Adipose tissue (tissue), 3 donors: ENCODE results near the gene EDC3. TPM values are rescaled to one million over a fixed set of nuclear protein-coding genes. Genes with fewer than 3 reads are reported as not detected.
A peak's percentile ranks its signal among the peaks of the same experiment; 100 is the strongest.

Experiments
- H3K27ac ChIP-seq: one replicate; pipeline ENCODE4 v1.5.1; 2013; ENCODE audit warnings: low read depth, low read length
- WGBS, 3 donors: extraction: QIAGEN DNeasy Blood & Tissue Kit; methylation state at CpG; one replicate each; pipeline ENCODE4 v1.1.7; 2013; 5-methylcytosine and 5-hydroxymethylcytosine counted together
- polyA plus RNA-seq, 3 donors: library from polyadenylated mRNA; stranded (reverse); fragments of 200-250 nt; gene quantifications; one replicate each; pipeline ENCODE4 v1.2.3, GENCODE V29; 2013
- donor health status: healthy with polysubstance abuse.
- donor health status: Bipolar disorder and iron deficiency.
- donor health status: healthy.

Gene EDC3
- polyA plus RNA-seq, 3 donors = 8.4 to 16.2 (median 13.4) TPM

DNA sequence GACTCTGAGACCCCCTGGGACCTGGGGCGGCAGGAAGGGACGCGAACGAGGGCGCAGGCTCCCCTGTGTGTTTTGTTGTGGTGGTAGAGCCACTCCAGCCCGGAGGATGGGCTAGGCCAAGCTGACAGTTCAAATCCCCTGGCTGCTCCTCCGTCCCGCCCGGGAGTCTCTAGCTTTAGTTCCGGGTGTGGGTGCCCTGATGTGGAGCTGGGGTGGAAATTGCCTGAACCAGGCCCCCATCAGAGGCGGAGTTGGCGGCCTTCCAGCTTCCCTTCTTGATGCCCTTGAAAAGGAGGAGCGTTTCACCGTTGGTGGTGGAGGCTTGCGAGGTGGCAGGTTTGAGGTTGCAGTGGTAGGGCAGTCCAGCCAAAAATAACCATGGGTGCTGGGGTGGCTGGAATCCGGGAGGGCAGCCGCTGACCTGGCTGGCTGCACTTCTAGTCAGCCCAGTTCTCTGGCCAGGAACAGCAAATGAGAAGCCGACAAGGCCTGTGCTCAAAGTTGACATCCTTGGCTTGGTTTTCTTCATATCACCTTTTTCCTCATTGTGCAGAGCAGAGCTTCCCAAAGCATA is 79.4 kb downstream of the EDC3 start:
- H3K27ac ChIP-seq = peak overlapping the region; percentile 96
- 0 to 3% (median 1%) methylated on average over 18 of the region's 18 CpGs for WGBS, 3 donors

DNA sequence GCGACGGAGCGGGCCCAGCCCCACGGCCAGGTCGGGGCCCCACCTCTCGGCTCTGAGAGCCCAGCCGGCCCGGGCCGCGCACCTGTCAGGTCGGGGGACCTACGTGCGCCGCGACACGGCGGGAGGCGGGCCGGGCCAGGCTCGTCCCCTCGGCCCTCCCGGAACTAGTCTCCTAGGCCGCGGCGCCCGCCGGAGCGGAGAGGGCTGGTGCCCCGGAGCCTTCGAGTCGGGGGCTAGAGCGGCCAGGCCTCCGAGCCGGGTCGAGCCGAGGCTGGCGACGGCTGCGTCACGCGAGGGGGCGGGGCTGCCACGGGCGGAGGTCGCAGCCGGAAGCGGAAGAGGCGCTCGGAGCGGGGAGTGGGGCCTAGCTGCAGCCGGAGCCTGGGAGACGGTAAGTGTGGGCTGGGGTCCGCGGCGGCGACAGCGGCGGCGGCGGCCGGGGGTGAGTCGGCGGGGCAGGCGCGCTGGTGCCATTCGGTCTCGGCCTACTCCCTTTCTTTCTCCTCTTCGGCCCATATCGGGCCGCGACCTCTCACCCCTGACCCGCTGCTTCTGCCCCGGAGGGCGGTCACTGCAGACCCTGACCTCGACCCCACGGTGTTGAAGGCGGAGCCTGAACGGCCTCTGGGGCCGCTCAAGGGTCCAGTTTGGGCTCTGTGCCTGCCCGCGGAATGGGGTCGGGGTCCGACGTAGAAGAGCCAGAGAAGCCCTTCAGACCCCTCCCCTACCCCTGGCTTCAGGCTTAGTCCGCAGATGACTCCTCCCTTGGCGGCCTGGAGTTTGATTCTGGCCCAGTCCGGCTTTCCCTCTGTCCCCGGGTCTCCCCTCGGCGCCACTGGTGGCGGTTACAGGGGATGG is 80.1 kb downstream of the EDC3 start, which contains the start of gene CLK3:
CLK3 (plus strand) TSS at position 329 of the 858 bp plus-strand sequence. CDS start 3,361 bp downstream, outside the sequence.
- peak within 1 kb of the TSS; percentile 96 for H3K27ac ChIP-seq
- 0% methylated on average over 69 to 91 of the region's 91 CpGs for WGBS, 3 donors

DNA sequence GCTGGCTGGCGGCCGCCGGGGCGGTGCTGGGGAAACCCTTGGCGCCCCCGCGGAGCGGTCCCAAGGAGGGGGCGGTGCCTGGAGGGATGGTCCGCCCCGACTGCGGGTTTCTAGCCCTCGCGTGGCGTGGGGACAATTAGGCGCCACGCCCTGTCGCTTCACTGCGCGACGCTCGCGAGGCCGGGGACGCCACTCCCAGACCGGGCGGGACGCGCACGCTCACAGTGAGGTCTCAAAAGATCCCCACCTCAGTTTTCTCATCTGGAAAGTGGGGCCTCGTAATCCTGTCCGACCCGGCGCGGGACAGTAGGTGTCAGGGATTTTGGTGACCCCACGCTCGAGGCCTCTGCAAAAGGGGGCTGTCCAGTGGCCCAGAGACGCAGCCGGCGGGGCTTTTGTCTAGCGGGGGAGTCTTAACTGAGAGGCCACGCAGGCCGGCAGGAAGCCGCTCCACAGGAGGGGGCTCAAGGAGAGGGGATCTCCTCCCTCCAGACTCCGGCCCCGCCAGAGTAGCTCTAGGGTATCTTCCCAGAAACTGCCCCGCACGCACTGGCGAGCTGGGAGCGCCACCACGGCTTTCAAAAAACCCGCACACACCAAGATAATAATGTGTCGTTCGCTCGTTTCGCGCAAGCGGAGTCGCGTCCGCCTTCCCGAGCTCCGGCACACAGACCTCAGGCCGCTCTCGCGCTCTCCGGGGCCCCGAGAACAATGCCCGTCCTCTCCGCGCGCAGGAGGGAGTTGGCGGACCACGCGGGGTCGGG is 80.9 kb downstream of the EDC3 start:
- WGBS, 3 donors = 0% methylated on average over 69 to 76 of the region's 76 CpGs
- peak overlapping the region; percentile 59 for H3K27ac ChIP-seq

DNA sequence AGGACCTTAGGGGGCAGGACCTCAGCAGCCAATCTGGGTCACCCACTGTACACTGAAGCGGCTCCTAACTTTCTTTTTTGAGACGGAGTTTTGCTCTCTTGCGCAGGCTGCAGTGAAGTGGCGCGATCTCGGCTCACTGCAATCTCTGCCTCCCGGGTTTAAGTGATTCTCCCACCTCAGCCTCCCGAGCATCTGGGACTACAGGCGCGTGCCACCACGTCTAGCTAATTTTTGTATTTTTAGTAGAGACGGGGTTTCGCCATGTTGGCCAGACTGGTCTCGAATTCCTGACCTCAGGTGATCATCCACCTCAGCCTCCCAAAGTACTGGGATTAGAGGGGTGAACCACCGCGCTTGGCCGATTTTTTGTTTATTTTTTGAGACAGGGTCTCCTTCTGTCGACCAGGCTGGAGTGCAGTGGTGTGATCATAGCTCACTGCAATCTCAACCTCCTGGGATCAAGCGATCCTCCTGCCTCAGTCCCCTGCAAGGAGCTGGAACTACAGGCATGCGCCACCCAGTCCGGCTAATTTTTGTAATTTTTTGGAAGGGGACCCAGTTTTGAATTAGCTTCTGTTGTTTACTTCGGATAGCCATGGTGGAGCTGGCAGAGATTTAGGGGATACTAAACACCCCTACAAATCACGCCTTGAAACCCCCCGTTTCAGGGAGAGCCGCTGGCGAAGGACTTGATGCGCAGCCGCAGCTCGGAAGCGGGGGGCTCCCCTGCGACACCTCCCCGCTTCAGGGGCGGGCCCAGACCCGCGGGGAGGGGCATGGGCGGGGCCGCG is 81.7 kb downstream of the EDC3 start:
- no peak overlapping the region for H3K27ac ChIP-seq
- WGBS, 3 donors = 35 to 37% (median 35%) methylated on average over 38 of the region's 38 CpGs

DNA sequence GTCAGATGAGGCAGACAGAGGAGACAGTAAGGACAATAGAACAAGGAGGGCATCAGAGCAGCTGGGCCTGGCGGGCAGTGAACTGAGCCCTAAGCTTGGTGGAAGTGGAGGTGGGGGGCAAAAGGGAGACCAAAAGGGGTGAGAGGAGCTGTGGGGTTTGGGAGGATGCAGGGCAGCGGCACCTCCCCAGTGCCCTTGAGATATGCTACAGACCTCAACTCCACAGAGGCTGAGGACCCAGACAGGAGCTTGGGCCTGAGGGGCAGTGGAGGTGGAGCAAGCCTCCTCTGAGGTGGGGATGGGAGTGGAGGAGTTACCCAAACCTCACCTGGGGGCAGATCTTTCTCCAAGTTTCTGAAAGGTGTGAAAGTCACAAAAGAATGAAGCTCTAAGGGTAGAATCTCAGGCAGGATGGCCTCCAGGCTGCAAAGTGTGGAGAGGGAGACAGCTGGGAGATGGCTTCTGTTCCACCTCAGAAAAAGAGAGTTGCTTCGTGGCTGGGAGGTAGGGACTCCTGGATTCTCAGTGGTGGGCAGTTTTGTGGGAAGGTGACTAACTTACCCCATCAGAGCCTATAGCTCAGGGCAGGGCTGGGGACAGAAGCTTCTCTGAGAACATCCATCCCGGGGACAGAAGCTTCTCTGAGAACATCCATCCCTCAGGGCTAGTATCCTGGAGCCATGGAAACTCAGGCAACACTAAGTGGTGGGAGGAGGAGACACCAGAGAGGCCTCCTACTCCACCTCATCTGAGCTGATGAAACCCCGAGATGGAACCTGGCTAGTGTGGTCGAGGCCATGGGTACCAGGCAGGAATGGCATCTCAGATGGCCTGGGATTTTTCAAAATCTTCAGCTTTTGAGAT is 82.5 kb downstream of the EDC3 start:
- H3K27ac ChIP-seq = no peak overlapping the region
- WGBS, 3 donors = 72 to 74% (median 73%) methylated on average over 6 of the region's 6 CpGs

DNA sequence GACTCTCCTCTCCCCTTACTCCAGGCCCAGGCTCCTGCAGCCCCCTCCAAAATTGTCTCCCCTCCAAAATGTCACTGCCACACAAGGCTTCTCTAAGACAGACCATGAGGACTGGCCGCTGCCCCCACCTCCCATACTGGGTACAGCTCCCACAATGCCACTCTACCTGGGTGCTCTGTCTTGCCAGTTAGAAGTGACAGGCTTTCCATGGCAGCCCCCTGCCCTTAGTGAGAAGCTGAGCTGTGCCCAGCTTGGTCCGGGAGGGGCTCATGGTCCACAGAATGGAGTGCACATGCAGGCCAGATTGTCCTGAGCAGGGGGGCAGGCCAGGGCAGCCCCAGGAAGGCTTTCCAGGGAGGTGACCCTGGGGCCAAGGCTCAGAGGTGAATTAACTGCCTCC is 83.1 kb downstream of the EDC3 start:
- WGBS, 3 donors = 92 to 100% (median 98%) methylated on average over 2 of the region's 2 CpGs
- H3K27ac ChIP-seq = no peak overlapping the region

DNA sequence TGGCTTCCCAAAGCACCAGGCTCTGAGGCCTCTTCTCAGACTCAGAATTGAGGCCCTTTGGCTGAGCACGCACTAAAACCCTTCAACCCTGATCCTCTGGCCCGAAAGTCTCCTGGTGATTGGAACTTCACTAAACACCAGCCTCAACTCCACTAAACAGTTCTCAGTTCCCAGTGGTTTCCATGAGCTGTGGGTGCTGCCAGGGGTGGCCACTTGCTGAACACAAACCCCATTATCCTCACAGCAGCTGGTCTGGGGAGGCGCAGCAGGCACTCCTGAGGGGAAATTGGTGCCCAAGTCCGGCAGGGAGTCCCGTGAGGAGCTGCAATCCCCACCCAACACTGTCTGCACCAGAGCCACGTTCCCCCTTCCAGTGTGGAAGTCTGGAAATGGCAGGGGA is 84.0 kb downstream of the EDC3 start:
- WGBS, 3 donors = 88 to 92% (median 90%) methylated on average over 6 of the region's 6 CpGs

DNA sequence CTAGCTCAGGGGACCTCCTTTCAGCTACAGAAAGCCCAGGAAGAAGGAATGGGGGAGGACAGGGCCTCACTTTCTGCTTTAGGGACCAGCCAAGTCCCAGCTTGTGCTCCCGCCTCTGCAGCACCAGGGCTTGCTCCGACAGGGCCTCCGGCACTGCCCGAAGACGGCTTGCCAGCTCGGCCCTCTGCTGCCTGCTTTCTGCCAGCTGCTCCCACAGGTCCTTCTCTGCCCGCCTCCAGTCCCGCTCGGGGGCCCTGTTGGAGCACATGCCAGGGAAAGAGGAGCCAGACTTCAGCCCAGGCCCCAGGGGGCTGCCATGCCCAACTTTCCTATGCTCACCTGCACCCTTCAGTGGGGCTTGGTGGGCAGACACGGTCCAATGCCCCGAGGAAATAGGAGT is 84.5 kb downstream of the EDC3 start:
- no peak overlapping the region for H3K27ac ChIP-seq
- 80 to 87% (median 87%) methylated on average over 11 of the region's 11 CpGs for WGBS, 3 donors

More for the DNA sequence above, 84.0 kb downstream of the EDC3 start:
- H3K27ac ChIP-seq = no peak overlapping the region

DNA sequence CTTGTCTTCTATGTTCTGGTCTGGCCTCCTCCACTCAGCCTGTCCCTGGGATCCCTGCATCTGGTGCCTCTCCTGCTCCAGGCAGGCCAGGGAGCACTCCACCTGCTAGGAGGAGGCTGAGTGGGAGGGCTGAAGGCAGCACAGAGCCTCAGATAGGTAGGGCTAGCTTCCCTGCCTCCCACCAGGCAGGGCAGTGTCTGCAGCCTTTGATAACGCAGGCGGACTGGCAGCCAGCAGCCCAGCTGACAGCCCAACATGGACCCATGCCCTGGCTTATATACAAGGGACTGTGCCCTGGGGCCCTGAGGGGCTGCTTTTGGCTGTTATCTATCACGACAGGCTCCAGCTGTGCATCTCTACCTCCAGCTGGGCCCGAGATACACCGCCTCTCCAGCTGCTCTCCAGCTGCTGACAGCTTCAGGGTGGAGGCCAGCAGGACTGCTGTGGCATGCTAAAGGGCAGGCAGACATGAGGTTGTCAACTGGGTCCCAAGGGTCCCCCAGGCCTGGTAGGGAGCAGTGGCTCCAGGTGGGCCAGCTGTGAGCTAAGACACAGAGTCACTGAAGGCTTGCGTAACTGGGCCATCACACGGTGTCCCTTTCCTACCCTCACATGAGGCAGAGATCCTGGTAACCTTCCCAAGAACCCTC is 85.4 kb downstream of the EDC3 start:
- no peak overlapping the region for H3K27ac ChIP-seq
- WGBS, 3 donors = 56 to 66% (median 62%) methylated on average over 7 of the region's 7 CpGs

DNA sequence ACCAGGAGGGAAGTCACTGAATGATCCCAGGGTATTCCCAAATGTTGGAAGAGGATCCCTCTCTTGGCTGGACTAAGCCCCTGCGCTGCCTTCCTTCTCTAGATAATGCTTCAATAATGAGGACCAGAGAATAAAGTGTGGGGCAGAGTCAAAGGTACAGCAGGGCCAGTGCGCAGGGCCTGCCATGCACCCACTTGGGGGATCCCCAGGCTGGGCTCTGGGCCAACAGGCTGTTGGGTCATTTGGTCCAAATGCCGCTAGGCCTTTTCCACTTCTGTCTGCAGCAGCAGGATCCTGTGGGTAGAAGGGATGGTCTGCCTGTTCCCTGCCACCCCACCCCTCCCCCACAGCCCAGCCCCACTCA is 85.9 kb downstream of the EDC3 start:
- WGBS, 3 donors = 80 to 89% (median 88%) methylated on average over 3 of the region's 3 CpGs
- H3K27ac ChIP-seq = no peak overlapping the region

DNA sequence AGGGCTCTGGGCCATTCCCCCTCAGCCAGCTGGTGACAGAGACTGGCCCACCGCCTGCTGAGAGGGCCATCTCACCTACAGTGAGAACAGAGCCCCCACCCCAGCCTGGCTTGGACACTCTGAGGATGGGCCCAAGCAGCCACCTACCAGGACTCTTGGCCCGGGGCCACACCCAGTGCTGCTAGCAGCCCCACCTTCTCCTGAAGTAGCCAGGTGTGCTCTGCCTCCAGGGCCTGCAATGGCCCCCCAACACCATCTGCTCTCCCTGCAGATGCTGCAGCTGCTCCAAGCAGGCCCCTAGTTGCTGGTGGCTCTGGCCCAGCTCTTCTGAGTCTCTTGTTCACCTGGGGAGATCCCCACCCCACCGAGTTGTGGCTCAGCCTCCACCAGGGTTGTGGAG is 87.0 kb downstream of the EDC3 start:
- WGBS, 3 donors = 73 to 91% (median 86%) methylated on average over 3 of the region's 3 CpGs
- H3K27ac ChIP-seq = no peak overlapping the region

DNA sequence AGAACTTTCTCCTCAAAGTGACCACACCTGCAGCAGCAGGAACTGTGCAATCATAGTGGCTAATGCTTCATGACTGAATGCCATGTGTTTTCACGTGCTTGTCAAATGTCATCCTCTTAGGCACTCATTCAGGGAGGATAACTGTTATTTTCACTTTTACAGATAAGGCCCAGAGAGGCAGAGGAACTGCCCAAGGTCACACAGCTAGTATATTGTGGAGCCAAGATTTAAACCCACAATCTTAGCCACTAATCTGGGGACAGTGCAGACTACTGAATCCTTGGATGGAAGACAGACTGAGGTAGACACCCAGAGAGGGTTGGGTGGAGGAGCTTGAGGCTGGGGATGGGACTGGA is 90.1 kb downstream of the EDC3 start:
- H3K27ac ChIP-seq = no peak overlapping the region
- 65 to 84% (median 80%) methylated on average over 1 of the region's 1 CpG for WGBS, 3 donors

DNA sequence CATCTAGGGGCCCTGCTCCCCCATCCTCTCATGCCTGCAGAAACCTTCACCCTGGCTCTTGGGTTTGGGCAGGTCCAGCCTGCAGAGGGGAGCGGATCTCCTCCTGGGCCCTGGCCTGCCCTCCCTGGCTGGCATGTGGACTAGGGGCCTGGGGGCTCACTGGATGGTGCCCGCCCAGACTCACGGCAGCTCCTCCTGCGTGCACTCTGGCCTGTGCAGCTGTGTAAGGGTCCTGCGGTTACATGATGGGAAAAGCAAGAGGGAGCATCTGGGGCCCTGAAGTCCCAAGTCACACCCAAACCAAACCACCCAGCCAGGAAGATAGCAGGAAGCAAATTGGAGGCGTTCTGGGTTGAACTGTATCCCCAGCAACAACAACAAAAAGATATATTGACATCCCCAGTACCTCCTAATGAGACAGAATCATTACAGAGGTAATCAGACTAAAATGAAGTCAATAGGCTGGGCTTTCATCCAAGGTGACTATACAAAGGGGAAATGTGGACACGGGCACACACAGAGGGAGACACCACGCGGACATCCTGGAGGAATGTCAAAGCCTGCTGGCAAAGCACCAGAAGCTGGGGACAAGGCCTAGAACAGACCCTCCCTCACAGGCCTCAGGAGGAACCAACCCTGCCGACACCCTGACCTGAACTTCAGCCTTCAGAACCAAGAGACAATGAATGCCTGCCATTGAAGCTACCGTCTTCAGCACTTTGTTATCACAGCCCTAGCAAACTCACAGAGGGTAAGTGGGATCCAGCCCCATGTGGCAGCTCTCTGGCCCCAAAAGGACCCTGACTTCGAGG is 90.6 kb downstream of the EDC3 start:
- no peak overlapping the region for H3K27ac ChIP-seq
- WGBS, 3 donors = 70 to 75% (median 75%) methylated on average over 12 of the region's 12 CpGs

DNA sequence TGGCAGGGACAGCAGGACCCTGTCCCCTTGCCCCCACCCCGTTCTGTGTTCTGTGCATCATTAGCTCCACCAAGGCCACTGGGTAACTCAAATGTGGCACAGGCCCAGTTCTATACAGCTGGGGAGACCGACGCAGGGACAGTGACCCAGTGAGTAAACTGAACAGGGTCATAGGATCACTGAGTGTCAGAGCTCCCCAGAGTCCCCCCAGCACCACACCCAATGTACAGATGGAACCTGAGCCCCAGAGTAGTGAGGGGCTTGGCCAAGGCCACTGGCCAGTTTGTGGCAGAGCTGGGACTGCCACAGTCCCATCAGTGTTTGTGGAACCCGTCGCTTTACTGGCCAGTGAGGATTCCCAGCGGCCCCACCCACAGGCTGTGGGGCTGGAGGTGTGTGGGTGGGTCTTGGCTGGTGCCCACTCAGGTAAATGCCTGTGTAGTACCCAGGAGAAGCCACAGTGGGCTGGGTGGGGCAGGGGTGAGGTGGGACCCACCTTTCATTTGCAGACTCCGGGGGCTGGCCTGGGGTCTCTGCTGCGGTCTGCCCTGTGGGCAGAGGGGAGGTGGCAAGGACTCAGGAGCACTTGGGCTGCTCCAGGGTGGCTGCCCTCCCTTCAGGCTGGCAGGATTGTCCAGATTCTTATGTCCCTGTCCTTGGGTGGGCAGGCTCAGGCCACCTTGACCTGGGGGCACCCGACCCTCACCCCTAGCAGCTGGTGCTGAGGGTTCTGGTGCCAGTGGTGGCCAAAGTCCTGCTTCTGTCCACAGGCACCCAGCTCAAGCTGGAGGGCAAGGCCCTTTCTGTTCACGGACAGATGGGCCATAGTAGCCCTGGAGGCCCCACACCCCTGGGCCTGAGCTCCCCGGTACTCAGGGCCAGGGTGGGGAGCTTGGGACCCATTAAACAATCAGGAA is 91.8 kb downstream of the EDC3 start:
- WGBS, 3 donors = 80 to 84% (median 83%) methylated on average over 10 to 11 of the region's 11 CpGs
- no peak overlapping the region for H3K27ac ChIP-seq

DNA sequence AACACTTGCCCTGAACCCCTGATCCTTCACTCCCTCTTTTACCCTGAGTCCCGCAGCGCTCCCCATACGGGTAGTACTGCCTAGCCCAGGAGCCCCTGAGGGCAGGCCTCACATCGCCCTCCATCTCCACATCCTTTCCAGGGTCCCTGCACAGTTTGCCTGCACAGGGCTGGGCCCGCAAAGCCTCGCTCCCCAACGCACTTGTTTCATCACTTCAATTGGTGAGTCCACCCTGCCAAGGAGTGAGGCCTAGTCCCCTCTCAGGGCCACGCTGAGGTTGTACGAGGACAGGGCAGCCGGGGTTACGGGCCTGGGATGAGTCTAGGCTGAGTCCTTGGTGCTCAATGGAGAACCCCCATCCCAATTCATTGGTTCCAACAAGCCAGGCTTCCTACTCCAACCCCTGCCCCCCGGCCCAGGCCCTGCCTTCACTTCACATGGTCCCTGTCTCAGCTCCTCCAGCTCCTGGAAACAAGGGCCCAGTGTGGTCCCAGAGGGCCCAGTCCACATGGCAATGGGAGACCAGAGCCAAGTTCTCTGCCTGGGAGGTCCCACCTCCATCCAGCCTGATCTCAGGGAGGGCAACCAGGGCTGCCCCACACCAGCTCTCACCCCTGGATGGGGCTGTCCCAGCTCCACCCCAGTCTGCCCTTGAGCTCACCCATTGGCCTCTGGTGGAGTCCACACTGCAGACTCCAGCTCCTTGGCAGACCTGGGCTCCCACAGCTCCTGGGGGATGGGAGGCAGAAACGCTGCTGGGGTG is 92.6 kb downstream of the EDC3 start:
- WGBS, 3 donors = 90% methylated on average over 13 of the region's 13 CpGs
- no peak overlapping the region for H3K27ac ChIP-seq
